ENCODE measurements around the gene SAMSN1. TPM values are rescaled to one million over a fixed set of nuclear protein-coding genes. Genes with fewer than 3 reads are reported as not detected.

Gene SAMSN1
- total and polyA plus RNA-seq, 9 of the 15 experiments (the other 6 are each of a cell fraction or from before 2014, with no cell fraction given), result 101 to 223 (median 159) TPM

DNA sequence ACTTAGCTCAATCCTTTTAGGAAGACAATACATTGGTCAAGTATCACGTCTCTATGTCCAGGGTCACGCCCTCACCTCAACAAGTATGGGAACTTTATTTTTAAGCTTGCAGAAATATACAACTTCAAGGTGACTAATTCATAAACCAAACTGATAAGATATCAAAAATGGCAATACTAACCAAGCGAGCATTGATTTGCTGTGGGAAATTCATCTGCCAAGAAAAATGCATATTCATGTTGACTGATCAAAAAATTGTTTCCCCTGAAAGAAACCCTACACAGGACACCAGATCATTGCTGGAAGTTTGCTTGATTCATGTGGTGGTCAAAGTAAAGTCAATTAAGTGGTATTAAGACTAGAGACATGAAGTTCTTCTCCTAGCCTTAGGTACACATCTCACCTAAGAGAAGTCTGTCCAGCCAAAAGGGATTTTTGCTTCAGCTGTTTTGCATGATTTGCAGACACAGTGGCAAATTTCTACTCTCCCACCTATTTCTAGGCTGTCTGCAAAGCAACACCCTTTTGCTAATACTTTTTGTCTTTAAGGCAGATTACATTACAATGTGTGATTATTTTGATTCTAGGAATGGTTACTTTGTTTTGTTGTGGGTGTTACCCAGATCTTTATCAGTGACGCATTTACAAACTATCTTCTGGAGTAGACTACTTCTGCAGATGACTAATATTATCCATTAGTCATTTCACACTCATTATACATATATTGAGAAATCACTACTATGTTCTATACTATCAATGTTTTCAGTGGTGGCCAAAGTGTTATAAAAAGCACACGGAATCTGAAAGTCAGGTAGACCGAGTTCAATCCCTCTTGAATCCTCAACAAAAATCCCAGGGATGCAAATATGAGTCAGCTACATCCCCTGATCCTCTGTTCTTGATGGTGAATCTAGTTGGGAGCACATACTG lies 12.4 kb downstream of the SAMSN1 start (continued):
- TF ChIP-seq, protein P1, sequence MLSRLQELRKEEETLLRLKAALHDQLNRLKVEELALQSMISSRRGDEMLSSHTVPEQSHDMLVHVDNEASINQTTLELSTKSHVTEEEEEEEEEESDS (CRISPR knock-in tag; IDR thresholded peaks at IDR 0.05), result no peak
- peak; percentile 85 for TF ChIP-seq JUND (IDR thresholded peaks at IDR 0.05; ENCODE audit: borderline replicate concordance, low read depth, low read length)
- peak; percentile 83 for TF ChIP-seq JUND (tag; IDR thresholded peaks at IDR 0.05; ENCODE audit: borderline replicate concordance, low read depth, low read length)
- no peak for TF ChIP-seq MED1 (CRISPR knock-in tag; IDR thresholded peaks at IDR 0.05; ENCODE audit: borderline replicate concordance)
- no peak for TF ChIP-seq SPI1 (IDR thresholded peaks at IDR 0.05; ENCODE audit: borderline replicate concordance, low read depth, low read length)
- no peak for TF ChIP-seq CAMTA2 (CRISPR knock-in tag; conservative IDR thresholded peaks at IDR 0.05)
- TF ChIP-seq SAP30 (IDR thresholded peaks at IDR 0.05; ENCODE audit: borderline replicate concordance, insufficient read depth, low read depth, low read length, poor library complexity, severe bottlenecking), result no peak
- TF ChIP-seq SMAD2 (IDR thresholded peaks at IDR 0.05; ENCODE audit: low read depth, low read length), result no peak
- peak; percentile 45 for TF ChIP-seq FOS (IDR thresholded peaks at IDR 0.05; ENCODE audit: extremely low read depth, insufficient read length)
- no peak for TF ChIP-seq MNT (conservative IDR thresholded peaks at IDR 0.05)
- no peak for TF ChIP-seq E4F1 (CRISPR knock-in tag; IDR thresholded peaks at IDR 0.05; ENCODE audit: borderline replicate concordance)
- no peak for TF ChIP-seq SIN3A (IDR thresholded peaks at IDR 0.05; ENCODE audit: borderline replicate concordance in 2 of 2, control insufficient read depth in 1 of 2, low read depth in 2 of 2, low read length in 2 of 2)
- peak; percentile 72; the same call in 1 of the 2 replicates for TF ChIP-seq FOXJ2 (tag; IDR thresholded peaks at IDR 0.05)
- TF ChIP-seq FUS (optimal IDR thresholded peaks at IDR 0.05; ENCODE audit: low read depth, low read length), result no peak
- no peak for TF ChIP-seq RBM15 (IDR thresholded peaks at IDR 0.05; ENCODE audit: insufficient read depth, low read length)
- peak; percentile 75 for TF ChIP-seq ARID1B (IDR thresholded peaks at IDR 0.05)
- no peak for TF ChIP-seq ELF4 (CRISPR knock-in tag; IDR thresholded peaks at IDR 0.05)
- no peak for TF ChIP-seq EHMT2 (IDR thresholded peaks at IDR 0.05)
- TF ChIP-seq ZNF431 (CRISPR knock-in tag; IDR thresholded peaks at IDR 0.05), result no peak
- TF ChIP-seq, protein P2, sequence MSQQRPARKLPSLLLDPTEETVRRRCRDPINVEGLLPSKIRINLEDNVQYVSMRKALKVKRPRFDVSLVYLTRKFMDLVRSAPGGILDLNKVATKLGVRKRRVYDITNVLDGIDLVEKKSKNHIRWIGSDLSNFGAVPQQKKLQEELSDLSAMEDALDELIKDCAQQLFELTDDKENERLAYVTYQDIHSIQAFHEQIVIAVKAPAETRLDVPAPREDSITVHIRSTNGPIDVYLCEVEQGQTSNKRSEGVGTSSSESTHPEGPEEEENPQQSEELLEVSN (IDR thresholded peaks at IDR 0.05; ENCODE audit: borderline replicate concordance in 1 of 2, extremely low read depth in 1 of 2, insufficient read depth in 1 of 2, insufficient read length in 1 of 2, low read depth in 1 of 2, low read length in 1 of 2, poor library complexity in 1 of 2, severe bottlenecking in 1 of 2), result no peak
- no peak for TF ChIP-seq ZBTB7A (IDR thresholded peaks at IDR 0.05; ENCODE audit: borderline replicate concordance, control insufficient read depth, low read depth, low read length)

Measured in K562 (cell line).